ENCODE measurements around the gene FRAS1.

GRCh38 chr4:78069319-78069718, 12.2 kb downstream of the FRAS1 start:
- TF ChIP-seq CTCF (IDR thresholded peaks at IDR 0.05) (no peak), REST (IDR thresholded peaks at IDR 0.05; ENCODE audit: insufficient read depth in 1 of 2, low read depth in 2 of 2, low read length in 1 of 2) (no peak), POLR2AphosphoS5 (IDR thresholded peaks at IDR 0.05; ENCODE audit: low read depth, low read length) (no peak), TCF7L2 (IDR thresholded peaks at IDR 0.05; ENCODE audit: low read depth, low read length) (no peak), SIN3A (IDR thresholded peaks at IDR 0.05; ENCODE audit: borderline replicate concordance, insufficient read depth, low read depth, low read length) (no peak)

All from Panc1 (cell line).